HCT116 (cell line): Measurements from ENCODE around the gene HSPG2.

ENCODE experiments used
- CEBPB ChIP-seq: IDR thresholded peaks from 2 replicates; pipeline ENCODE4 v1.6.1; 2012; ENCODE audit warnings: low read depth
- EGR1 ChIP-seq: IDR thresholded peaks from 2 replicates; pipeline ENCODE4 v1.6.1; 2012; ENCODE audit warnings: low read depth
- EZH2 ChIP-seq: fragments of 200-600 bp; sonication (generic); IDR thresholded peaks from 2 replicates; pipeline ENCODE4 v1.6.1; 2017; ENCODE audit warnings: antibody characterized with exemption, mixed run types
- JUND ChIP-seq: IDR thresholded peaks from 2 replicates; pipeline ENCODE4 v1.6.1; 2012
- POLR2A ChIP-seq: IDR thresholded peaks from 2 replicates; pipeline ENCODE4 v1.7.0; 2011; ENCODE audit warnings: borderline replicate concordance; ENCODE audit not compliant: insufficient read depth, insufficient read length; ENCODE audit errors: extremely low read depth
- POLR2AphosphoS5 ChIP-seq: IDR thresholded peaks from 2 replicates; pipeline ENCODE4 v1.6.1; 2011; ENCODE audit warnings: mild to moderate bottlenecking, low read depth, low read length, moderate library complexity
- RAD21 ChIP-seq: IDR thresholded peaks from 2 replicates; pipeline ENCODE4 v1.6.1; 2012; ENCODE audit warnings: low read depth, mild to moderate bottlenecking
- SIN3A ChIP-seq: IDR thresholded peaks from 2 replicates; pipeline ENCODE4 v1.6.1; 2012; ENCODE audit warnings: low read depth
- SP1 ChIP-seq: IDR thresholded peaks from 2 replicates; pipeline ENCODE4 v1.6.1; 2012; ENCODE audit warnings: low read depth
- ZNF274 ChIP-seq: fragments of 200-500 bp; sonication (Bioruptor generic); IDR thresholded peaks from 2 replicates; pipeline ENCODE4 v1.6.1; 2014; ENCODE audit warnings: mild to moderate bottlenecking, low read depth, low read length, inconsistent platforms
- TF ChIP-seq, protein P1 (sequence below), 3 experiments: fragments of 200-600 bp in 1 of 3; sonication (generic) in 1 of 3; IDR thresholded peaks in 2 of 3; conservative IDR thresholded peaks in 1 of 3; 2 replicates each; pipeline ENCODE4 v1.5.1; 2012 to 2017; ENCODE audit warnings: low read depth in 2 of 3, low read length in 2 of 3, antibody characterized with exemption in 1 of 3, borderline replicate concordance in 1 of 3, control low read depth in 1 of 3, mild to moderate bottlenecking in 1 of 3, mixed read lengths in 1 of 3, mixed run types in 1 of 3, moderate library complexity in 1 of 3; ENCODE audit not compliant: insufficient read depth in 1 of 3
- TF ChIP-seq, protein P2 (sequence below): IDR thresholded peaks from 2 replicates; pipeline ENCODE4 v1.6.1; 2012; ENCODE audit warnings: low read depth
- TF ChIP-seq, protein P3 (sequence below): IDR thresholded peaks from 2 replicates; pipeline ENCODE4 v1.6.1; 2012
- TF ChIP-seq, protein P4 (sequence below): IDR thresholded peaks from 2 replicates; pipeline ENCODE4 v1.6.1; 2012

DNA sequence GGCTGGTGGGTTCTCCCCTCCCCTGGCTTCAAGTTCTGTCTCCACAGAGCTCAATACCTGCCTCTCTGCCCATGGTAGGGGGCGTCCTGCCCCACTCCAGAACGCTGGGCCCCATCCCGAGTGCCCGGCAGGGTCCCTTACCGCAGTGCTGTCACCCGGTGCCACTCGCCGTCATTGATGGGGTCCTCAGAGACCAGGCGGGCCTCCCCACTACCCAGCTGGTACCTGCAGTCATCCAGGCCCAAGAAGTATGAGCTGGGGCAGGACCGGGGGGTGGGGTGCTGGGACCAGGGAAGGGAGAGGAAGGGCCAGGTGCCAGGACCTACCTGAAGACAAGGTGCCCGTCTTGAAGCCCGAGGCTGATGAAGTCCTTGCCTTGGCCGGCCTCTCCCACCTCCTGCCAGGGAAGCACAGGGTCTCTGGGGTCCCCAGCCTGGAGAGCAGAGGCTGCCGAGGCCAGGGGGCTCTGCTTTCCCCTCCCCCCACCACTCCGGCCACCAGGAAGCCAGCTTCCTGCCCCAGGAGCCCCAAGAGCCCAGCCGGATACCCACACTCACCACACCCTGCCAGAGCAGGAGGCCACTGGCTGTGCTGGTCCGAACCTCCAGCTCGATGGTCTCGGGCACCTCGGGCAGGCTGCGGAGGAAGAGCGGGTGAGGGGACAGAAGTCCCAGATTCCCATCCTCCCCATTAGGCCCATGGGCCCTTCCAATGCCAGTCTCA, 113.0 kb downstream of the HSPG2 start:
- TF ChIP-seq JUND (no peak), SIN3A (no peak), POLR2A (no peak), ZNF274 (no peak), POLR2AphosphoS5 (no peak), EZH2 (no peak), CEBPB (no peak), RAD21 (no peak), EGR1 (no peak), SP1 (no peak)
- TF ChIP-seq, protein P1, sequence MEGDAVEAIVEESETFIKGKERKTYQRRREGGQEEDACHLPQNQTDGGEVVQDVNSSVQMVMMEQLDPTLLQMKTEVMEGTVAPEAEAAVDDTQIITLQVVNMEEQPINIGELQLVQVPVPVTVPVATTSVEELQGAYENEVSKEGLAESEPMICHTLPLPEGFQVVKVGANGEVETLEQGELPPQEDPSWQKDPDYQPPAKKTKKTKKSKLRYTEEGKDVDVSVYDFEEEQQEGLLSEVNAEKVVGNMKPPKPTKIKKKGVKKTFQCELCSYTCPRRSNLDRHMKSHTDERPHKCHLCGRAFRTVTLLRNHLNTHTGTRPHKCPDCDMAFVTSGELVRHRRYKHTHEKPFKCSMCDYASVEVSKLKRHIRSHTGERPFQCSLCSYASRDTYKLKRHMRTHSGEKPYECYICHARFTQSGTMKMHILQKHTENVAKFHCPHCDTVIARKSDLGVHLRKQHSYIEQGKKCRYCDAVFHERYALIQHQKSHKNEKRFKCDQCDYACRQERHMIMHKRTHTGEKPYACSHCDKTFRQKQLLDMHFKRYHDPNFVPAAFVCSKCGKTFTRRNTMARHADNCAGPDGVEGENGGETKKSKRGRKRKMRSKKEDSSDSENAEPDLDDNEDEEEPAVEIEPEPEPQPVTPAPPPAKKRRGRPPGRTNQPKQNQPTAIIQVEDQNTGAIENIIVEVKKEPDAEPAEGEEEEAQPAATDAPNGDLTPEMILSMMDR (IDR thresholded peaks at IDR 0.05 in 2 of 3, conservative IDR thresholded peaks at IDR 0.05 in 1 of 3; ENCODE audit: borderline replicate concordance in 1 of 3, insufficient read depth in 1 of 3, low read depth in 2 of 3, low read length in 2 of 3) = no peak
- TF ChIP-seq, protein P2, sequence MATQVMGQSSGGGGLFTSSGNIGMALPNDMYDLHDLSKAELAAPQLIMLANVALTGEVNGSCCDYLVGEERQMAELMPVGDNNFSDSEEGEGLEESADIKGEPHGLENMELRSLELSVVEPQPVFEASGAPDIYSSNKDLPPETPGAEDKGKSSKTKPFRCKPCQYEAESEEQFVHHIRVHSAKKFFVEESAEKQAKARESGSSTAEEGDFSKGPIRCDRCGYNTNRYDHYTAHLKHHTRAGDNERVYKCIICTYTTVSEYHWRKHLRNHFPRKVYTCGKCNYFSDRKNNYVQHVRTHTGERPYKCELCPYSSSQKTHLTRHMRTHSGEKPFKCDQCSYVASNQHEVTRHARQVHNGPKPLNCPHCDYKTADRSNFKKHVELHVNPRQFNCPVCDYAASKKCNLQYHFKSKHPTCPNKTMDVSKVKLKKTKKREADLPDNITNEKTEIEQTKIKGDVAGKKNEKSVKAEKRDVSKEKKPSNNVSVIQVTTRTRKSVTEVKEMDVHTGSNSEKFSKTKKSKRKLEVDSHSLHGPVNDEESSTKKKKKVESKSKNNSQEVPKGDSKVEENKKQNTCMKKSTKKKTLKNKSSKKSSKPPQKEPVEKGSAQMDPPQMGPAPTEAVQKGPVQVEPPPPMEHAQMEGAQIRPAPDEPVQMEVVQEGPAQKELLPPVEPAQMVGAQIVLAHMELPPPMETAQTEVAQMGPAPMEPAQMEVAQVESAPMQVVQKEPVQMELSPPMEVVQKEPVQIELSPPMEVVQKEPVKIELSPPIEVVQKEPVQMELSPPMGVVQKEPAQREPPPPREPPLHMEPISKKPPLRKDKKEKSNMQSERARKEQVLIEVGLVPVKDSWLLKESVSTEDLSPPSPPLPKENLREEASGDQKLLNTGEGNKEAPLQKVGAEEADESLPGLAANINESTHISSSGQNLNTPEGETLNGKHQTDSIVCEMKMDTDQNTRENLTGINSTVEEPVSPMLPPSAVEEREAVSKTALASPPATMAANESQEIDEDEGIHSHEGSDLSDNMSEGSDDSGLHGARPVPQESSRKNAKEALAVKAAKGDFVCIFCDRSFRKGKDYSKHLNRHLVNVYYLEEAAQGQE = no peak
- TF ChIP-seq, protein P3, sequence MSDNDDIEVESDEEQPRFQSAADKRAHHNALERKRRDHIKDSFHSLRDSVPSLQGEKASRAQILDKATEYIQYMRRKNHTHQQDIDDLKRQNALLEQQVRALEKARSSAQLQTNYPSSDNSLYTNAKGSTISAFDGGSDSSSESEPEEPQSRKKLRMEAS = no peak
- TF ChIP-seq, protein P4, sequence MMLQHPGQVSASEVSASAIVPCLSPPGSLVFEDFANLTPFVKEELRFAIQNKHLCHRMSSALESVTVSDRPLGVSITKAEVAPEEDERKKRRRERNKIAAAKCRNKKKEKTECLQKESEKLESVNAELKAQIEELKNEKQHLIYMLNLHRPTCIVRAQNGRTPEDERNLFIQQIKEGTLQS = no peak
